GM21717 (cell line): Measurements from ENCODE around the gene SMARCC1.

ENCODE experiments used
- ATAC-seq: cut with Tn5 transposase; IDR thresholded peaks from one replicate; pipeline ENCODE4 v1.9.1; 2021; ENCODE audit warnings: mild to moderate bottlenecking, moderate library complexity; ENCODE audit not compliant: unreplicated experiment

The SMARCC1 gene

GRCh38 chr3:47592066-47592795 is 189.5 kb downstream of the SMARCC1 start:
- no peak for ATAC-seq

GRCh38 chr3:47590216-47590615 is 191.5 kb downstream of the SMARCC1 start:
- ATAC-seq, result no peak

GRCh38 chr3:47588587-47588986 is 193.1 kb downstream of the SMARCC1 start:
- no peak for ATAC-seq

- no peak for ATAC-seq
Measured at GRCh38 chr3:47588053-47588452, 193.6 kb downstream of the SMARCC1 start.

- ATAC-seq, result no peak
Measured at GRCh38 chr3:47586746-47587145, 194.9 kb downstream of the SMARCC1 start.

GRCh38 chr3:47583320-47584075 is 198.2 kb downstream of the SMARCC1 start:
- ATAC-seq, result no peak

- no peak for ATAC-seq
Measured at GRCh38 chr3:47581835-47582234, 199.9 kb downstream of the SMARCC1 start.

GRCh38 chr3:47581422-47581821 is 200.3 kb downstream of the SMARCC1 start:
- no peak for ATAC-seq

GRCh38 chr3:47580481-47580880 is 201.2 kb downstream of the SMARCC1 start:
- no peak for ATAC-seq

GRCh38 chr3:47579875-47580274 is 201.8 kb downstream of the SMARCC1 start:
- ATAC-seq, result no peak

GRCh38 chr3:47578691-47579632 is 202.7 kb downstream of the SMARCC1 start, which contains the start of gene CSPG5:
Gene CSPG5 (minus strand): TSS chr3:47578865. CDS start chr3:47578693, 172 bp downstream.
- no peak for ATAC-seq

GRCh38 chr3:47578119-47578632 is 203.5 kb downstream of the SMARCC1 start:
- ATAC-seq, result no peak

- no peak for ATAC-seq
Measured at GRCh38 chr3:47577583-47578118, 204.0 kb downstream of the SMARCC1 start.

GRCh38 chr3:47573190-47574172 is 208.2 kb downstream of the SMARCC1 start:
- ATAC-seq, result no peak

- no peak for ATAC-seq
Measured at GRCh38 chr3:47571391-47572175, 210.1 kb downstream of the SMARCC1 start.

- no peak for ATAC-seq
Measured at GRCh38 chr3:47568901-47569300, 212.8 kb downstream of the SMARCC1 start.

- no peak for ATAC-seq
Measured at GRCh38 chr3:47567149-47567548, 214.5 kb downstream of the SMARCC1 start.

- ATAC-seq, result no peak
Measured at GRCh38 chr3:47566667-47567066, 215.0 kb downstream of the SMARCC1 start.
